Liver (tissue), 9 donors: ENCODE measurements around the gene RPL35A. TPM values are rescaled to one million over a fixed set of nuclear protein-coding genes. Genes with fewer than 3 reads are reported as not detected.

Experiments
- DNase-seq: peaks from one replicate; pipeline ENCODE4 v3.0.0-alpha.2; 2017; ENCODE audit warnings: low spot score
- H3K27ac ChIP-seq, 2 donors: one replicate each; pipeline ENCODE4 v1.7.0; 2013; ENCODE audit warnings: inconsistent platforms in 2 of 2, low read length in 2 of 2, control low read depth in 1 of 2, low read depth in 1 of 2, mild to moderate bottlenecking in 1 of 2
- H3K27me3 ChIP-seq, 4 donors: one replicate each; pipeline versions ENCODE4 v1.6.1 to v1.7.0; 2013; ENCODE audit warnings: low read length in 3 of 4, inconsistent platforms in 1 of 4, mild to moderate bottlenecking in 1 of 4, moderate library complexity in 1 of 4; ENCODE audit not compliant: control insufficient read depth in 4 of 4, insufficient read depth in 4 of 4
- H3K36me3 ChIP-seq, 4 donors: one replicate each; pipeline versions ENCODE4 v1.6.1 to v1.7.0; 2013; ENCODE audit warnings: low read length in 3 of 4, mild to moderate bottlenecking in 3 of 4, low read depth in 1 of 4, moderate library complexity in 1 of 4; ENCODE audit not compliant: control insufficient read depth in 4 of 4, insufficient read depth in 3 of 4
- H3K4me1 ChIP-seq, 4 donors: one replicate each; pipeline versions ENCODE4 v1.6.1 to v1.7.0; 2013; ENCODE audit warnings: low read length in 3 of 4, mild to moderate bottlenecking in 3 of 4, moderate library complexity in 1 of 4; ENCODE audit not compliant: control insufficient read depth in 4 of 4, insufficient read depth in 4 of 4
- H3K4me3 ChIP-seq, 3 donors: one replicate each; pipeline versions ENCODE4 v1.6.1 to v1.7.0; 2013; ENCODE audit warnings: low read length in 3 of 3, control low read depth in 1 of 3, low read depth in 1 of 3, mild to moderate bottlenecking in 1 of 3
- H3K9ac ChIP-seq, 2 donors: one replicate each; pipeline ENCODE4 v1.7.0; 2013; ENCODE audit warnings: low read length in 2 of 2, mild to moderate bottlenecking in 2 of 2, moderate library complexity in 2 of 2, control low read depth in 1 of 2, low read depth in 1 of 2
- H3K9me3 ChIP-seq, 4 donors: one replicate each; pipeline versions ENCODE4 v1.6.1 to v1.7.0; 2013; ENCODE audit warnings: low read length in 3 of 4; ENCODE audit not compliant: control insufficient read depth in 4 of 4
- ATF3 ChIP-seq: IDR thresholded peaks from 2 replicates; pipeline ENCODE4 v1.6.1; 2016; ENCODE audit warnings: antibody characterized with exemption
- CTCF ChIP-seq: fragments of 150-350 bp; IDR thresholded peaks from 2 replicates; pipeline ENCODE4 v1.5.1; 2017; ENCODE audit warnings: improper control_type of control experiment, low read depth, low read length; ENCODE audit not compliant: missing input control
- EGR1 ChIP-seq, 2 donors: IDR thresholded peaks; 2 replicates each; pipeline ENCODE4 v1.6.1; 2016 to 2018; ENCODE audit warnings: antibody characterized with exemption in 2 of 2, low read depth in 2 of 2
- FOXA1 ChIP-seq: IDR thresholded peaks from 2 replicates; pipeline ENCODE4 v1.6.1; 2016; ENCODE audit warnings: antibody characterized with exemption
- FOXA2 ChIP-seq: IDR thresholded peaks from 2 replicates; pipeline ENCODE4 v1.6.1; 2016; ENCODE audit warnings: antibody characterized with exemption
- GABPA ChIP-seq, 2 donors: IDR thresholded peaks in 1 of 2; conservative IDR thresholded peaks in 1 of 2; 2 replicates each; pipeline ENCODE4 v1.6.1; 2016; ENCODE audit warnings: antibody characterized with exemption in 2 of 2, mild to moderate bottlenecking in 1 of 2, moderate library complexity in 1 of 2
- HNF4A ChIP-seq, 2 donors: conservative IDR thresholded peaks; 2 replicates each; pipeline ENCODE4 v1.6.1; 2016; ENCODE audit warnings: antibody characterized with exemption in 2 of 2, mild to moderate bottlenecking in 2 of 2
- HNF4G ChIP-seq: IDR thresholded peaks from 2 replicates; pipeline ENCODE4 v1.6.1; 2016; ENCODE audit warnings: antibody characterized with exemption
- JUND ChIP-seq, 2 donors: IDR thresholded peaks; 2 replicates each; pipeline ENCODE4 v1.6.1; 2016; ENCODE audit warnings: antibody characterized with exemption in 2 of 2
- MAX ChIP-seq: IDR thresholded peaks from 2 replicates; pipeline ENCODE4 v1.6.1; 2016; ENCODE audit warnings: antibody characterized with exemption
- NR2F2 ChIP-seq: IDR thresholded peaks from 2 replicates; pipeline ENCODE4 v1.6.1; 2016; ENCODE audit warnings: antibody characterized with exemption
- RAD21 ChIP-seq, 2 donors: IDR thresholded peaks; 2 replicates each; pipeline ENCODE4 v1.6.1; 2016; ENCODE audit warnings: antibody characterized with exemption in 2 of 2, mild to moderate bottlenecking in 2 of 2
- REST ChIP-seq: IDR thresholded peaks from 2 replicates; pipeline ENCODE4 v1.6.1; 2016; ENCODE audit warnings: antibody characterized with exemption, mild to moderate bottlenecking
- RXRA ChIP-seq, 2 donors: IDR thresholded peaks; 2 replicates each; pipeline ENCODE4 v1.6.1; 2017 to 2018; ENCODE audit warnings: antibody characterized with exemption in 2 of 2, mild to moderate bottlenecking in 1 of 2
- SP1 ChIP-seq: IDR thresholded peaks from 2 replicates; pipeline ENCODE4 v1.6.1; 2018; ENCODE audit warnings: antibody characterized with exemption, mild to moderate bottlenecking
- TAF1 ChIP-seq: conservative IDR thresholded peaks from 2 replicates; pipeline ENCODE4 v1.6.1; 2016; ENCODE audit warnings: antibody characterized with exemption, mild to moderate bottlenecking
- YY1 ChIP-seq: IDR thresholded peaks from 2 replicates; pipeline ENCODE4 v1.6.1; 2016; ENCODE audit warnings: antibody characterized with exemption, mild to moderate bottlenecking
- ZBTB33 ChIP-seq: IDR thresholded peaks from 2 replicates; pipeline ENCODE4 v1.6.1; 2016; ENCODE audit warnings: antibody characterized with exemption
- WGBS: extraction: QIAGEN DNeasy Blood & Tissue Kit; methylation state at CpG from one replicate; pipeline ENCODE4 v1.1.7; 2013; 5-methylcytosine and 5-hydroxymethylcytosine counted together
- polyA plus RNA-seq, 2 donors: library from polyadenylated mRNA; stranded (reverse) in 1 of 2; unstranded in 1 of 2; fragments of 200-250 nt in 1 of 2; fragments of >200 nt in 1 of 2; fragmentation: Nextera tagmentation in 1 of 2; extraction: Ambion mirVana in 1 of 2; gene quantifications; one replicate each; pipeline versions ENCODE4 v1.2.1 to v1.2.3, GENCODE V29; 2013 to 2015
- total RNA-seq, 2 donors: library from RNA; depleted of rRNA; stranded (reverse); fragments of >200 nt; gene quantifications; one replicate each; pipeline ENCODE4 v1.2.3, GENCODE V29; 2014
- donor health status: healthy.
- donor health status: healthy.
- donor health status: healthy.
- donor health status: healthy.
- donor health status: healthy.

Gene RPL35A
- total and polyA plus RNA-seq, 4 donors: 121 to 361 (median 270) TPM

GRCh38 chr3:197994736-197995135 lies 44.7 kb downstream of the RPL35A start:
- Histone ChIP-seq H3K4me3 (no peak overlapping the region), H3K27ac (no peak overlapping the region), H3K4me1 (no peaks in the 10 kb centered on the region), H3K9ac (no peak overlapping the region), H3K36me3 (peaks cover 0 to 6% (median 3%) of the 10 kb centered on the region in 4 donors), H3K9me3 (no peaks in the 10 kb centered on the region), H3K27me3 (no peaks in the 10 kb centered on the region)
- WGBS: 96% methylated on average over 1 of the region's 1 CpG
- no peak for DNase-seq
- no peak for TF ChIP-seq EGR1 (IDR thresholded peaks at IDR 0.05; ENCODE audit: low read depth in 2 of 2)
- TF ChIP-seq REST: no peak
- no peak for TF ChIP-seq GABPA (IDR thresholded peaks at IDR 0.05 in 1 of 2, conservative IDR thresholded peaks at IDR 0.05 in 1 of 2)

- H3K9ac ChIP-seq: no peak overlapping the region
- WGBS: 93% methylated on average over 5 of the region's 5 CpGs
- DNase-seq: no peak
- H3K27ac ChIP-seq: no peak overlapping the region
- H3K4me1 ChIP-seq: no peaks in the 10 kb centered on the region
- H3K27me3 ChIP-seq: no peaks in the 10 kb centered on the region
- no peak overlapping the region for H3K4me3 ChIP-seq
- no peaks in the 10 kb centered on the region for H3K9me3 ChIP-seq
- no peak for TF ChIP-seq GABPA (IDR thresholded peaks at IDR 0.05 in 1 of 2, conservative IDR thresholded peaks at IDR 0.05 in 1 of 2)
- TF ChIP-seq REST: no peak
- no peak for TF ChIP-seq CTCF
- no peak for TF ChIP-seq RXRA (IDR thresholded peaks at IDR 0.05)
- TF ChIP-seq RAD21 (IDR thresholded peaks at IDR 0.05): no peak
- no peak for TF ChIP-seq FOXA2
- no peak for TF ChIP-seq FOXA1
- TF ChIP-seq MAX: no peak
- TF ChIP-seq ZBTB33: no peak
- no peak for TF ChIP-seq ATF3
- TF ChIP-seq EGR1 (IDR thresholded peaks at IDR 0.05; ENCODE audit: low read depth in 2 of 2): no peak
- no peak for TF ChIP-seq NR2F2
- TF ChIP-seq TAF1: no peak
- TF ChIP-seq YY1: no peak
- no peak for TF ChIP-seq SP1
- no peak for TF ChIP-seq JUND (IDR thresholded peaks at IDR 0.05)
- no peak for TF ChIP-seq HNF4G
- no peak for TF ChIP-seq HNF4A (conservative IDR thresholded peaks at IDR 0.05)
- H3K36me3 ChIP-seq: peaks cover 0 to 6% (median 4%) of the 10 kb centered on the region in 4 donors
These were observed 46.9 kb downstream of the RPL35A start for GRCh38 chr3:197996855-197997254.
